Mesodermal cell (in vitro differentiated cells): Measurements from ENCODE around the gene NT5C1A.

Experiments used
- H3K27ac ChIP-seq: 2 replicates; pipeline ENCODE4 v1.7.0; 2013; ENCODE audit warnings: mild to moderate bottlenecking, low read depth, low read length, moderate library complexity; ENCODE audit not compliant: severe bottlenecking
- H3K36me3 ChIP-seq: 2 replicates; pipeline ENCODE4 v1.7.1; 2013; ENCODE audit warnings: mild to moderate bottlenecking, low read length, moderate library complexity; ENCODE audit not compliant: control insufficient read depth, insufficient read depth
- H3K4me1 ChIP-seq: one replicate; pipeline ENCODE4 v1.7.1; 2013; ENCODE audit warnings: mild to moderate bottlenecking, low read length; ENCODE audit not compliant: insufficient read depth, control insufficient read depth, poor library complexity, severe bottlenecking
- H3K4me3 ChIP-seq: 2 replicates; pipeline ENCODE4 v1.7.0; 2013; ENCODE audit warnings: low read length, control low read depth, mild to moderate bottlenecking; ENCODE audit not compliant: insufficient read depth, poor library complexity, severe bottlenecking; ENCODE audit errors: extremely low read depth
- H3K9me3 ChIP-seq: 2 replicates; pipeline ENCODE4 v1.7.1; 2013; ENCODE audit warnings: mild to moderate bottlenecking, low read length, moderate library complexity; ENCODE audit not compliant: control insufficient read depth
- WGBS, 2 experiments: methylation state at CpG; one replicate each; pipeline ENCODE4 v1.1.5; 2013; ENCODE audit warnings: missing lambda C conversion rate in 2 of 2; ENCODE audit not compliant: insufficient coverage in 2 of 2; 5-methylcytosine and 5-hydroxymethylcytosine counted together

The NT5C1A gene

DNA sequence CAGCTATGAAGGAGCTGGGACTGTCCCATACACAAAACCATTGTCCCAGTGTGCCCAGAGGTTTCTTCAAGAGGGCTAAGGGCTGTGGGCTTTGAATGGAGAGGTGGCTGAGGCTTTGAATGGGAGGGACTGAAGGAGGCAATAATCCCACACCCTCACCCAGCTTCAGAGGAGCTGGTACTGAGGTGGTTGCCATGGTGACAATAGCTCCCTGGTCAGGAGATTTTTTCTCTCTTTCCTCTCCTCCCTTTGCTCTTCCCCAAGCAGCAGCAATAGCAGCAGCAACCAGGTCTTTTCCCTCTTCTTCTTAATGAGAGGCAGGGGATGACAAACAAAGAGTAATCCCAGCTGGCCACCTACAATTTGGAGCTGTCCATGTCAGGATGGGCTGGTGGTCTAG, 17.7 kb upstream of the NT5C1A start:
- H3K4me3 ChIP-seq: no peak overlapping the region
- no peak overlapping the region for H3K27ac ChIP-seq
- H3K9me3 ChIP-seq: no peaks in the 10 kb centered on the region
- no peaks in the 10 kb centered on the region for H3K36me3 ChIP-seq
- peaks cover 12% of the 10 kb centered on the region for H3K4me1 ChIP-seq

DNA sequence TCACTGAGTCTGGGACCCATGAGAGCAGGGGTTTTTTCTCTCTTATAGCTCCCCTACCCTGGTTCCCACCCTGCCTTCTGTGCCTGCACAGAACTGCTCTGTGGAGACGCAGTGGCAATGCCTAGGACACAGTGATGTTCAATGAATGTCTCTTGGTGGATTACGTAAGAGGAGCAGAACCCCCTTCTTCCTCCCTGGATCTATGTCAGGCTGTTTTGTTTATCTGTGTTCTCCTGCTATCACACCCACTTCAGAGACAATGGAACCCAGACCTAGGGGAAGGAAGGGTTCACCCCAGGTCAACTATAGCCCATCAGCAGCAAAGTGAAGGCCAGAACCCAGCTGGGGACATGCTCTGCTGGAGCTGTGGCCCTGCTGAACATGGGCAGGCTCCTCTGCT, 17.3 kb upstream of the NT5C1A start:
- H3K9me3 ChIP-seq: no peaks in the 10 kb centered on the region
- H3K27ac ChIP-seq: no peak overlapping the region
- no peaks in the 10 kb centered on the region for H3K36me3 ChIP-seq
- 57 to 80% methylated on average over 1 of the region's 2 CpGs for WGBS, 2 experiments
- H3K4me1 ChIP-seq: peaks cover 12% of the 10 kb centered on the region
- no peak overlapping the region for H3K4me3 ChIP-seq

DNA sequence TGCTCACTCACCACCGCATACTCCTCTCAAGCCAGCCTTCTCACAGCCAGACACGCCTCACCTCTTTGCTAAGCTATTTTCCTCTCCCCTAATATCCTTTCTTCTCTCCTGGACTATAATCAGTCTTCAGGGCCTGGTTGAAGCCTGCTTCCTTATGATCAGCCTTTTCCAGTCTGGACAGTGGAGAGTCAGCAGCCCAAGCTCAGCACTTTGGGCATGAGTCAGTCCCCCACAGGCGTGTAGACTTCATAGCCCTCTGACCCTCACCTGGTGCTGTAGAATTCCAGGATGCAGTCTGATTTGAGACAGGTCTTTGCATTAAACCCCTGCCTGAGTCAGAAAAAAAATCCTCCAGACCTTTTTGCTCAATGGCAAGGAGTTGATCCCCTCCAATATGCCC, 16.8 kb upstream of the NT5C1A start:
- no peaks in the 10 kb centered on the region for H3K9me3 ChIP-seq
- H3K27ac ChIP-seq: no peak overlapping the region
- H3K36me3 ChIP-seq: no peaks in the 10 kb centered on the region
- WGBS, 2 experiments: 64 to 65% methylated on average over 2 of the region's 3 CpGs
- no peak overlapping the region for H3K4me3 ChIP-seq
- peaks cover 12% of the 10 kb centered on the region for H3K4me1 ChIP-seq

GRCh38 chr1:39687243-39687642, 15.3 kb upstream of the NT5C1A start:
- Histone ChIP-seq H3K36me3 (no peaks in the 10 kb centered on the region), H3K4me3 (no peak overlapping the region), H3K27ac (no peak overlapping the region), H3K4me1 (peaks cover 11% of the 10 kb centered on the region), H3K9me3 (no peaks in the 10 kb centered on the region)
- WGBS, 2 experiments: 17 to 33% methylated on average over 1 to 2 of the region's 2 CpGs

- no peaks in the 10 kb centered on the region for H3K9me3 ChIP-seq
- no peaks in the 10 kb centered on the region for H3K4me1 ChIP-seq
- H3K27ac ChIP-seq: no peak overlapping the region
- 61 to 100% methylated on average over 1 to 2 of the region's 3 CpGs for WGBS, 2 experiments
- H3K36me3 ChIP-seq: no peaks in the 10 kb centered on the region
- no peak overlapping the region for H3K4me3 ChIP-seq
These were observed 13.2 kb upstream of the NT5C1A start for GRCh38 chr1:39685071-39685470.

- Histone ChIP-seq H3K4me3 (no peak overlapping the region), H3K27ac (no peak overlapping the region), H3K4me1 (no peaks in the 10 kb centered on the region), H3K9me3 (no peaks in the 10 kb centered on the region), H3K36me3 (no peaks in the 10 kb centered on the region)
- WGBS, 2 experiments: 71 to 75% methylated on average over 9 to 12 of the region's 13 CpGs
These were observed 12.4 kb upstream of the NT5C1A start for GRCh38 chr1:39684313-39684664.

GRCh38 chr1:39683591-39684312, 11.8 kb upstream of the NT5C1A start:
- 54 to 58% methylated on average over 37 to 45 of the region's 62 CpGs for WGBS, 2 experiments
- Histone ChIP-seq H3K27ac (no peak overlapping the region), H3K4me1 (no peaks in the 10 kb centered on the region), H3K36me3 (no peaks in the 10 kb centered on the region), H3K9me3 (no peaks in the 10 kb centered on the region), H3K4me3 (no peak overlapping the region)

DNA sequence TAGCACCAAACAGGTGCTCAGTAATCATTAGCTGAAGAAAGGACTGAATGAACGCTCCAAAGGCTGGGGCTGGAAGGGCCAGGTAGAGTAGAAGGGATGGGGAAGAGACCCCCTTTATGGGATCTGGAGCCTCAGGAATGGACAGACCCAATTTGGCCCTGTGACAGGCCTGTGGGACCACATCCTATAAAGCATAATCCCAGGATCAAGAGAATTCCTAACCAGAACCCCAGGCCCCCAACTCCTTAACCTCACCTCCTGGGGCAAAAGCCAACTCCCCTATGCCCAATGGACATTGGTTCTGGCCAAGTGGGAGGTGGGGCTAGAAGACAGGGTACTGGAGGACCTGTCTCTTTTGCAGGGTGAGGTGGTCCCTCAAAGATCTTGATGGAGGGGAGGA, 10.1 kb upstream of the NT5C1A start:
- WGBS, 2 experiments: 40 to 67% methylated on average over 1 of the region's 1 CpG
- Histone ChIP-seq H3K9me3 (no peaks in the 10 kb centered on the region), H3K4me1 (peaks cover under 1% of the 10 kb centered on the region), H3K36me3 (no peaks in the 10 kb centered on the region), H3K27ac (no peak overlapping the region), H3K4me3 (no peak overlapping the region)

GRCh38 chr1:39681294-39681693, 9.4 kb upstream of the NT5C1A start:
- 40% methylated on average over 1 of the region's 3 CpGs; no CpG with 5 or more reads in 1 of the 2 experiments for WGBS, 2 experiments
- H3K4me1 ChIP-seq: peaks cover 5% of the 10 kb centered on the region
- no peaks in the 10 kb centered on the region for H3K36me3 ChIP-seq
- no peaks in the 10 kb centered on the region for H3K9me3 ChIP-seq
- no peak overlapping the region for H3K27ac ChIP-seq
- no peak overlapping the region for H3K4me3 ChIP-seq

DNA sequence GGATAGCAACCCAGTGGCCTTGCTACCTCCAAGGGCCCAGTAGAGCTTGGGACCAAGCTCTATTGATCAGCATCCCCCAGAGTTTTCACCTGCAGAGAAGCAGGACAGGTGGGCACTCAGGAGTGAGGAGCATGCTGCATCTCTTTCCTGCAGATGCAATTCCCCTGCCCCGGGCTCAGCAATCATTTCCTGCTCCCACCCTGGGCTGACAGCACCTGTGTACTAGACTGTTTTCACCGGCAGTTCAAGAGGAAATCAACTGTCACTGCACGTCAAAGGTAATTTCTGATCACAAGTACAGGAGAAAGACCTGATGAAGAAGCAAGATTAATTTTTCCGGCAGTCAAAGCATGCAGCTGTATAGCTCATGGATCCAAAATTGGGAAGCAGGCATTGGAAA, 8.8 kb upstream of the NT5C1A start:
- Histone ChIP-seq H3K4me1 (peaks cover 5% of the 10 kb centered on the region), H3K36me3 (no peaks in the 10 kb centered on the region), H3K4me3 (no peak overlapping the region), H3K27ac (no peak overlapping the region), H3K9me3 (no peaks in the 10 kb centered on the region)
- 81 to 84% methylated on average over 4 of the region's 4 CpGs for WGBS, 2 experiments

DNA sequence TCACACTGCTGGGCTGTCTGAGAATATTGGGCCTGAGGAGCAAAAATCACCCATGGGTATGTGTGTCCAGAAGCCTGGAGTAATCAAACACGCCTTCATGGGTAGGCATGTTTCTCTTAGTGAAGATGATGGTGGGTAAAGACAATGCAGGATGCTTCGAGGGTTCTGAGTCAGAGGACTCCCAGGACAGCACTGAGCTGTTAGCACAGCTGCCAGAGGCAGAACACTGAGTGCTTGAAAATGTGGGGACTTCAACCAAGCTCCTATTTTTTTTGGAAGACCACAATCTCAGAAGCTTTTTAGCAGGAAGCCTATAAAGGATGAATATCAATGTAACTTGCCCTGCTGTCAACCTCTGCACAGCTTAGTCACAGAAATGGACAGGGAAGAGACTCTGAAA, 7.9 kb upstream of the NT5C1A start:
- Histone ChIP-seq H3K4me1 (peaks cover 5% of the 10 kb centered on the region), H3K4me3 (no peak overlapping the region), H3K27ac (no peak overlapping the region), H3K36me3 (no peaks in the 10 kb centered on the region), H3K9me3 (no peaks in the 10 kb centered on the region)
- 48 to 50% methylated on average over 1 to 2 of the region's 2 CpGs for WGBS, 2 experiments
